Pons (tissue), 1 donor: ENCODE measurements around the gene SRRM2.

Experiments
- DNase-seq: peaks from one replicate; pipeline ENCODE4 v3.0.0-alpha.2; 2016; ENCODE audit warnings: low spot score

The SRRM2 gene

DNA sequence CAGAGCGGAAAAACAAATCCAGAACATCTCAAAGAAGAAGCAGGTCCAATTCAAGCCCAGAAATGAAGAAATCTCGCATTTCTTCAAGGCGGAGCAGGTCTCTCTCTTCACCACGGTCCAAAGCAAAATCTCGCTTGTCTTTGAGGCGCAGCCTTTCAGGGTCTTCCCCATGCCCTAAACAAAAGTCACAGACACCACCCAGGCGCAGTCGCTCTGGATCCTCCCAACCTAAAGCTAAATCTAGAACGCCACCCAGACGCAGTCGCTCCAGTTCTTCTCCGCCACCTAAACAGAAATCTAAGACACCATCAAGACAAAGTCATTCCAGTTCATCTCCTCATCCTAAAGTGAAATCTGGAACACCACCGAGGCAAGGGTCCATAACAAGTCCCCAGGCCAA lies 10.3 kb downstream of the SRRM2 start:
- DNase-seq = no peak

- no peak for DNase-seq
Observed at GRCh38 chr16:2763173-2763572, 10.7 kb downstream of the SRRM2 start.

GRCh38 chr16:2764718-2765117 lies 12.3 kb downstream of the SRRM2 start:
- no peak for DNase-seq

DNA sequence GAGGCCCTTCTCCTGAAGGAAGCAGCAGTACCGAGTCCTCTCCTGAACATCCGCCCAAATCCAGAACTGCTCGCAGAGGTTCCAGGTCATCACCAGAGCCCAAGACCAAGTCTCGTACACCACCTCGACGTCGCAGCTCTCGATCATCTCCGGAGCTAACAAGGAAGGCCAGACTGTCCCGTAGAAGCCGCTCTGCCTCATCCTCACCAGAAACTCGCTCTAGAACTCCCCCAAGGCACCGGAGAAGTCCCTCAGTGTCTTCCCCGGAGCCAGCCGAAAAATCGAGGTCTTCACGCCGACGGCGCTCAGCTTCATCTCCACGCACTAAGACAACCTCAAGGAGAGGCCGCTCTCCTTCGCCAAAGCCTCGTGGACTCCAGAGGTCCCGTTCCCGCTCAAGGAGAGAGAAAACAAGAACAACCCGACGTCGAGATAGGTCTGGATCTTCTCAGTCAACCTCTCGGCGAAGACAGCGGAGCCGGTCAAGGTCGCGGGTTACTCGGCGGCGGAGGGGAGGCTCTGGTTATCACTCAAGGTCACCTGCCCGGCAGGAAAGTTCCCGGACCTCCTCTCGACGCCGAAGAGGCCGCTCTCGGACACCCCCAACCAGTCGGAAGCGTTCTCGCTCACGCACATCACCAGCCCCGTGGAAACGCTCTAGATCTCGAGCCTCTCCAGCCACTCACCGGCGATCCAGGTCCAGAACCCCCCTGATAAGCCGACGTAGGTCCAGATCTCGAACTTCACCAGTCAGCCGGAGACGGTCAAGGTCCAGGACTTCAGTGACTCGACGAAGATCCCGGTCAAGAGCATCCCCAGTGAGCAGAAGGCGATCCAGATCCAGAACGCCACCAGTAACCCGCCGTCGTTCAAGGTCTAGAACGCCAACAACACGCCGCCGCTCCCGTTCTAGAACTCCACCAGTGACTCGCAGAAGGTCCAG lies 13.3 kb downstream of the SRRM2 start:
- no peak for DNase-seq

GRCh38 chr16:2766430-2767139 lies 14.1 kb downstream of the SRRM2 start:
- DNase-seq = no peak

GRCh38 chr16:2767140-2767731 lies 14.8 kb downstream of the SRRM2 start:
- DNase-seq = no peak

GRCh38 chr16:2767891-2768290 lies 15.5 kb downstream of the SRRM2 start:
- DNase-seq = no peak

GRCh38 chr16:2768403-2769089 lies 16.1 kb downstream of the SRRM2 start:
- DNase-seq = no peak

DNA sequence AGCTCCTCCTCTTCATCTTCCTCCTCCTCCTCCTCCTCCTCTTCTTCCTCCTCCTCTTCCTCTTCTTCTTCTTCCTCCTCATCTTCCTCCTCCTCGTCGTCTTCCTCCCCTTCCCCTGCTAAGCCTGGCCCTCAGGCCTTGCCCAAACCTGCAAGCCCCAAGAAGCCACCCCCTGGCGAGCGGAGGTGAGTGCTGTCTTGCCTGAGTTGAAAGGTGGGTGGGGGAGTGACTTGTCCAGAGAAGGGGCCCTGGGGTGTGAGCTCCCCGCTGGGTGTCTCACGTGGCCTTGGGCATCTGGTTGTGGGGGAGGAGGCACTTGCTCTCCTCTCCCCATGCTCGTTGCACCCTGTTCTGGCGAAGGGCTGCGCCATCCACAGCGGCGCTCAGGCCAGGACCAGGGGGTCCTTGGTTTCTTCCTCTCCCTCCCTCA lies 16.7 kb downstream of the SRRM2 start:
- DNase-seq = no peak

DNA sequence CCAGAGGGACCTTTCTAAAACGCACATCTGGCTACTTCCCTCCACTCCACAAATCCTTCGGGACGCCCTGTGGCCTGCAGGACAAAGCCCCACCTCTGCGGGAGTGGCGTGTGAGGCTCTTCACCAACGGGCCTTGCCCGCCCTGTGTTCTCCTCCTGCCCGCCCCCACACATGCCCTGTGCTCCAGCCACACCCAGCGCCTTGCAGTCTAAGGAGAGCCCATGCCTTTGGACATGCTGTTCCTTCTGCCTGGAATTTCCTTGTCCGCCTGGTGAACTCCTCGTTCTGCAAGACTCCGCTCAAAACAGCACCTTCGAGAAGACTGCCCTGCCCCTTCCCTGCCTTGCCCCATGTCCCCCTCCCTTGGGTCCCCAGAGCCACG lies 17.2 kb downstream of the SRRM2 start:
- DNase-seq = no peak

- no peak for DNase-seq
Observed at GRCh38 chr16:2770057-2770951, 17.9 kb downstream of the SRRM2 start.

- no peak for DNase-seq
Observed at GRCh38 chr16:2771496-2772402, 19.3 kb downstream of the SRRM2 start.

GRCh38 chr16:2773188-2773968 lies 20.9 kb downstream of the SRRM2 start:
- no peak for DNase-seq

DNA sequence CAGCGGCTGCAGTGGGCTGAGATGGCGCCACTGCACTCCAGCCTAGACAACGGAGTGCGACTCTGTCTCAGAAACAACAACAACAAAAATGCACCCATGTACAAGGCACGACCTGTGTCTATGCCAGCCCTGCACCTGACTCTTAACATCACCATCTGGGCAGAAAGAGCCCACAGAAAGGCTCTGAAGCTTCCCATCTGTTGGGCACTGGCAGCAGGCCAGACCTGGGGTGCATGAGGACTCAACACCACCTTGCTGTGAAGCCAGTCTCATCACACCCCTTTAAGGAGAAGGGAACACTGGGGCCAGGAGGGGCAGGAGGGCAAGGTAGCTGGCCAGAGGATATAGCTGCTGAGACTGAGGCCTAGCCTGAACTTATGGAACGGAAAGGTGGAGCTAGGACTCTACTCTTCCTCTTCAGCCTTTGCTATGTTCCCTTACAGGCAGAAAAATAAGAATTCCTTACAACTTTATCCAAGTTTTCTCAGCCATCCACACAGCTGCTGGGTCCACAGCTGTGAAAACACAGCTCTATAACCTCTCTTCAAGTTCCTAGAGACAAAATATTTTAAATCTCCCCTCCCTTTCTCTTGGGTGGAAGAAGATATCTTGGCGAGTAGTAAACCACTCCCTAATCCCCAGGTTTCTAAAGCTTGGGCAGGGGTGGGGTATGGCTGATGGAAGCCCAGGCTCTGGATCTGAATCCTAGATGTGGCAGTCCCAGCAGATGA lies 21.9 kb downstream of the SRRM2 start:
- DNase-seq = no peak

GRCh38 chr16:2775131-2775716 lies 22.8 kb downstream of the SRRM2 start:
- DNase-seq = no peak

GRCh38 chr16:2775765-2776499 lies 23.5 kb downstream of the SRRM2 start:
- no peak for DNase-seq

- DNase-seq = no peak
Observed at GRCh38 chr16:2776500-2777139, 24.2 kb downstream of the SRRM2 start.
